Activated naive CD4-positive, alpha-beta T cell treated with anti-CD3 and anti-CD28 coated beads, Interleukin-2, amount 10 ng/mL, durations not matched to agents 7 days and 5 days (primary cell): ENCODE measurements around the gene ADAMTS8.
A peak's percentile ranks its signal among the peaks of the same experiment; 100 is the strongest.

ENCODE experiments used
- CTCF ChIA-PET: fragments of 350-600 bp; sonication (Branson Sonifier 250); formaldehyde crosslinking; loops from one replicate; lab custom pipeline; 2021; ENCODE audit warnings: antibody characterized with exemption; lab: Charles Lee
- DNase-seq: peaks from one replicate; pipeline ENCODE4 v3.0.0-alpha.2; 2020
- H3K27ac Mint-ChIP-seq: one replicate; pipeline ENCODE4 v1.8.0; 2021; ENCODE audit warnings: mild to moderate bottlenecking, moderate library complexity, mixed read lengths
- H3K27me3 Mint-ChIP-seq: one replicate; pipeline ENCODE4 v1.8.0; 2021; ENCODE audit warnings: mild to moderate bottlenecking, mixed read lengths
- H3K36me3 Mint-ChIP-seq: one replicate; pipeline ENCODE4 v1.8.0; 2021; ENCODE audit warnings: mixed read lengths
- H3K4me1 Mint-ChIP-seq: one replicate; pipeline ENCODE4 v1.8.0; 2021; ENCODE audit warnings: mixed read lengths
- H3K4me3 Mint-ChIP-seq: one replicate; pipeline ENCODE4 v1.8.0; 2021; ENCODE audit warnings: mild to moderate bottlenecking, moderate library complexity, mixed read lengths
- H3K9me3 Mint-ChIP-seq: one replicate; pipeline ENCODE4 v1.8.0; 2021; ENCODE audit warnings: mixed read lengths

Gene ADAMTS8

DNA sequence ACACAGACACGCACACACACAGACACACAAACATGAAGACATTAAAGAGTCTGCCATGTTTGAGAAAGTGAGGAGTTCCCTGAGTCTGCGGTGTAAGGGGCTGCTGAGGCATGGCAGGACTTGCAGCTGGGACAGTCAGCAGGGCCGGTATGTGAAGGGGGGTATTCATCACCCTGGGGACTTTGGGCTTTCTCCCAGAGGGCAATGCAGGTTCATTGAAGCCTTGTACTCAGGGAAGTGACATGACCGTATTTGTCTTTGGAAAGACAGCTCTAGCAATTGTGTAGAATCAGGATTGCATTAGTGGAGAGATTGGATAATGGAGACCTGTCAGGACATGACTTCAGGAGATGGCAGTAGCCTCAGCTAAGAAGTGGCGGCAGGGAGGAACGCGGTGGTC lies 9.4 kb upstream of the ADAMTS8 start:
- peaks cover 49% of the 10 kb centered on the region for H3K27me3 Mint-ChIP-seq
- CTCF ChIA-PET = interaction anchor here (1.0 to 10.3 kb wide), 3 partner anchors 194 to 423 kb away, joined by 3 to 270 read pairs (median 3); no protein-coding TSS in a partner anchor
- no peaks in the 10 kb centered on the region for H3K36me3 Mint-ChIP-seq
- DNase-seq = no peak
- H3K9me3 Mint-ChIP-seq = peaks cover 3% of the 10 kb centered on the region
- peaks cover 26% of the 10 kb centered on the region for H3K4me1 Mint-ChIP-seq
- H3K4me3 Mint-ChIP-seq = no peak overlapping the region
- no peak overlapping the region for H3K27ac Mint-ChIP-seq

DNA sequence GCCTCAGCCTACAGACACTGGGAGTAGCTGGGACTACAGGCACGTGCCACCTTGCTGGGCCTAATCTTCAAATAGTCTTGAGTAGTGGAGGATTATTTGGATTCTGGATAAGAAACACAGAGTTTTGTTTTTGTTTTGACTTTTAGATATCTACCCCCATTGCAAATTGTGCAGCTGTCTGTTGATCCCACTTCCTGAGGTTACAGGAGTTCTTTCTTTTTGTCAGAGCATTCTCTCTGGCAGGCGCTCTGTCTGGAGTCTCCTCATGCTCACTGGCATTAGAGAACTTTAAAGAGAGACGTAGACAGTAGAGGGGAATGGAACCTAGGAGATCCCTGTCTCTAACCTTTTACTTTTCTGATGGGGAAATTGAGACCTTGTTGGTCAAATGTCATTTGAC lies 7.8 kb upstream of the ADAMTS8 start:
- peaks cover under 1% of the 10 kb centered on the region for H3K9me3 Mint-ChIP-seq
- H3K4me3 Mint-ChIP-seq = no peak overlapping the region
- H3K27me3 Mint-ChIP-seq = peaks cover 45% of the 10 kb centered on the region
- H3K4me1 Mint-ChIP-seq = peaks cover 26% of the 10 kb centered on the region
- no peak overlapping the region for H3K27ac Mint-ChIP-seq
- DNase-seq = no peak
- CTCF ChIA-PET = interaction anchor here (1.7 to 10.3 kb wide), 3 partner anchors 199 to 425 kb away, joined by 5 to 270 read pairs (median 12); no protein-coding TSS in a partner anchor
- no peaks in the 10 kb centered on the region for H3K36me3 Mint-ChIP-seq

DNA sequence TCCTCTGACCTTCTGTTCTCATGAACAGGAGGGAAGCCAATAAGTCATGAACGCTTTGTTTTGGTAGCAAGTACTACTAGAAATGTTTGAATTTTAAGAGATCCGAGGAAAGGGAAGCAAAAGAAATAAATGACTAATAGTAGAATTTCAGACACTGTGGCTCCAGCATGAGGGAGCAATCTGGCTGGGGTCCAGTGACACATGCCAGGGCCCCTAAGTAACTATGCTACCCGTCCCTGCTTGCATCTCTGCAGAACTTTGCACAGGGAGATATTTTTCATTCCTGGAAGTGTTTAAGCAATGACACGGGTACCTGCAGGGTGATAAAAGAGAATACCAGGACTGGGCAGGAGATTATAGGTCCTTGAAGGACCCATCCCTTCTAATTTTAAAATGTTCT lies 7.3 kb upstream of the ADAMTS8 start:
- peaks cover 26% of the 10 kb centered on the region for H3K4me1 Mint-ChIP-seq
- no peak for DNase-seq
- CTCF ChIA-PET = interaction anchor here (1.0 to 10.3 kb wide), 11 partner anchors 11 to 455 kb away, joined by 3 to 270 read pairs (median 5); no protein-coding TSS in a partner anchor
- no peak overlapping the region for H3K27ac Mint-ChIP-seq
- peak overlapping the region; percentile 8 for H3K4me3 Mint-ChIP-seq
- peaks cover 48% of the 10 kb centered on the region for H3K27me3 Mint-ChIP-seq
- H3K9me3 Mint-ChIP-seq = no peaks in the 10 kb centered on the region
- H3K36me3 Mint-ChIP-seq = no peaks in the 10 kb centered on the region

DNA sequence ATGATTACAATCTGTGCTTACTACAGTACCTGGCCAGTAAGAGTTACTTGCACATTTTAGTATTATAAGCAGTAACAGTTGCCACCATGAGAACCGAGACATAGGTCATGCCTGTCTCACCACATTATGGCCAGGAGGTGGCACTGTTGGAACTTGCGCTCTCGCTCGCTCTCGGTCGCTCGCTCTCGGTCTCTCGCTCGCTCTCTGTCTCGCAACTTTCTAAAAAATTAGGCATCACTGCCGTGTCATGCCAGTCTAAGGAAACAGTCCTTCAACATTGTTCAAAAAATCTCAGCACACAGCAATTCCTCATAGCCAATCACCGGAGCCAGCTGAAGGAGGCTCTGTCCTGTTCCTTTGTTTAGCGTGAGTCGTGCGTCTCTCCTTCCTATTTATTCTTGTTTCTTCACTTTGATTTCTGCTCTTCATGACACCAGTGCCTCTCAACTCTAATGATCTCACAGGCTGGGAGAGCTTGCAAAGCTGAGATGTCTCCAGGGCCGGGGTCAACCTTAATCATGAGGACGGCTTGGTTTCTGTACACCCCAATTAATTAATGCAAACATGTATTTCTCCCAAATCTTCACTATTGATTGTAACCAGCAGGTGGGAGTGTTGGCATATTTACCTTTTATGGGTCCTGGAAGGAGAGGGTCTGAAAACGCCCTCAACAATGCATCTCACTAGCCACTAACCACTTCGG lies 6.3 kb upstream of the ADAMTS8 start:
- H3K27me3 Mint-ChIP-seq = peaks cover 58% of the 10 kb centered on the region
- H3K4me3 Mint-ChIP-seq = no peak overlapping the region
- no peak overlapping the region for H3K27ac Mint-ChIP-seq
- CTCF ChIA-PET = interaction anchor here (0.6 to 10.3 kb wide), 19 partner anchors 10 to 467 kb away, joined by 3 to 270 read pairs (median 4); no protein-coding TSS in a partner anchor
- H3K36me3 Mint-ChIP-seq = no peaks in the 10 kb centered on the region
- DNase-seq = peak; percentile 79
- peaks cover 24% of the 10 kb centered on the region for H3K4me1 Mint-ChIP-seq
- no peaks in the 10 kb centered on the region for H3K9me3 Mint-ChIP-seq

DNA sequence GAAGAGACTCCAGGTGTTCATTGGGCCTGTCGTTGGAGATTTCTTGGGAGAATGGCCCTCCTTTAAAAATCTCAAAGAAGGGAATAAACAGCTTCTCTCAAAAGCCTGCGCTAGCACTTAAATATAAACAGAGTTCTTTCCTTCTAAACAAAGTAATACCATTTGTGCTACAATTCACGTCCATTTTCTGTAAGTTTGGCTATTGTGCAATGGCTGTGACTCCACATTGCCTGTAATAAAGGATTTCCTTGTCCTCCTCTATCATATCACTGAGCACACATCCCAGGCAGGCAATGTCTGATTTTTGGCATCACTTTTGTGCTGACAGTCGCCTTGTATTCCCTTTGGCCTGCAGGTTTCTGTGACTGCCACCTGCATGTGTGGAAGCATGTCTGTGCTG lies 4.9 kb upstream of the ADAMTS8 start:
- no peak for DNase-seq
- Mint-ChIP-seq H3K36me3 (no peaks in the 10 kb centered on the region), H3K27ac (no peak overlapping the region), H3K27me3 (peaks cover 61% of the 10 kb centered on the region), H3K4me3 (no peak overlapping the region), H3K9me3 (no peaks in the 10 kb centered on the region), H3K4me1 (peaks cover 19% of the 10 kb centered on the region)
- CTCF ChIA-PET = interaction anchor here (0.6 to 10.3 kb wide), 11 partner anchors 9 to 462 kb away, joined by 3 to 270 read pairs (median 6); no protein-coding TSS in a partner anchor

DNA sequence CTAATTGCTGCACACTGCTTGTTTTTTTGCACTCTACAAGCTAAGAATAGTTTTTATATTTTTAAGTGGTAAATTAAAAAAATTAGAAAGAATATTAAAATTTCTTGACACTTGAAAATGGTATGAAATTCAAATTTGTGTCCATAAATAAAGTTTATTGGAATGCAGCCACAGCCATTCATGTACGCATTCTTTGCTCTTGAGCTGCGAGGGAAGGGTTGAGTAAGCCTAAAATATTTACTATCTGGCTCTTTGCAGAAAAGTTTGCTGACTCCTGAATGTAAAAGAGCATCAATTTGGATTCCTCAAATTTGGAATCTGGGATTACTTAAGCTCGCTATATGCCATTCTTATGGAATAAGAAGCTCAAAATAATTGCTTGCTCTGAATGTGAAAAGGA lies 3.4 kb upstream of the ADAMTS8 start:
- H3K27ac Mint-ChIP-seq = no peak overlapping the region
- peaks cover 2% of the 10 kb centered on the region for H3K36me3 Mint-ChIP-seq
- CTCF ChIA-PET = interaction anchor here (0.9 to 10.3 kb wide), 21 partner anchors 10 to 484 kb away, joined by 3 to 270 read pairs (median 5); partner anchors contain the start of gene SNX19
- no peak for DNase-seq
- no peak overlapping the region for H3K4me3 Mint-ChIP-seq
- H3K4me1 Mint-ChIP-seq = peaks cover 13% of the 10 kb centered on the region
- peaks cover 63% of the 10 kb centered on the region for H3K27me3 Mint-ChIP-seq
- no peaks in the 10 kb centered on the region for H3K9me3 Mint-ChIP-seq

DNA sequence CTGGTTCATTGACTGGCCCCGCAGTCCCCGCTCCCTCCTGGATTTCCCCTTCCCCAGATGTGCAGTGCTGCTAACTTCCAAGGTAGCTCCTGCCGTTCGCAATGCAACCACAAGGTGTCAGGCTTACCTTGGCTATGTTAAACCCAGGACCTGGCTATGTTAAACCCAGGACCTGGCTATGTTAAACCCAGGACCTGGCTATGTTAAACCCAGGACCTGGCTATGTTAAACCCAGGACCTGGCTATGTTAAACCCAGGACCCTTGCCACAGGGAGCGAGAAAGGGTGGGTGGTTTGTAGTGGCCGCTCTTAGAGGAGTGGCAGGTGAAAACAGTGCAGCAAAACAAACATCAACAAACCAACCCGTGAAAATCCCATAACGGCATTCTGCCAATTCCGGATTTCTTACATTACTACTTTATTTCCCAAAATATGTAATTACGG lies 2.9 kb upstream of the ADAMTS8 start:
- no peaks in the 10 kb centered on the region for H3K9me3 Mint-ChIP-seq
- DNase-seq = peak; percentile 82
- peaks cover 63% of the 10 kb centered on the region for H3K27me3 Mint-ChIP-seq
- H3K4me1 Mint-ChIP-seq = peaks cover 12% of the 10 kb centered on the region
- H3K36me3 Mint-ChIP-seq = peaks cover 2% of the 10 kb centered on the region
- CTCF ChIA-PET = interaction anchor here (0.6 to 10.3 kb wide), 23 partner anchors 10 to 485 kb away, joined by 3 to 270 read pairs (median 5); partner anchors contain the start of gene SNX19
- H3K4me3 Mint-ChIP-seq = no peak overlapping the region
- H3K27ac Mint-ChIP-seq = no peak overlapping the region

DNA sequence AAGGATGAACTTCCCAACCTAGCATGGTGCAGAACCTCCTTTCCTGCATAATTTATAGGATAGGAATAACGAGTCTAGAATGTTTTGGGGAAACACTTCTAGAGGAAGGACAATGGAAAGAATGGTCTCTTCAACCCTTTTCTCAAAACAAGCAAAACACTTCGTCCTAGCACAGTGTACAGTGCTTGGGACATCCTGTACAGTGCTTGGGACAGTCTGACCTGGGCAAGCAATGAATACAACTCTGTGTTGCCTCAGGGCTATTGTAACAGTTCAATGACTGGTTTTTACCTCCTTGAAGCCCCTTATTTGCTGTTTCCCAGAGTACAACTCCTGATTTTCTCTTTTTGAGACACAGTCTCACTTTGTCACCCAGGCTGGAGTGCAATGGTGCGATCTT lies 1.6 kb upstream of the ADAMTS8 start:
- Mint-ChIP-seq H3K4me3 (no peak overlapping the region), H3K9me3 (no peaks in the 10 kb centered on the region), H3K4me1 (peaks cover 12% of the 10 kb centered on the region), H3K27ac (no peak overlapping the region), H3K36me3 (peaks cover 2% of the 10 kb centered on the region), H3K27me3 (peaks cover 68% of the 10 kb centered on the region)
- no peak for DNase-seq
- CTCF ChIA-PET = interaction anchor here (1.2 to 10.3 kb wide), 7 partner anchors 13 to 475 kb away, joined by 3 to 270 read pairs (median 5); no protein-coding TSS in a partner anchor

DNA sequence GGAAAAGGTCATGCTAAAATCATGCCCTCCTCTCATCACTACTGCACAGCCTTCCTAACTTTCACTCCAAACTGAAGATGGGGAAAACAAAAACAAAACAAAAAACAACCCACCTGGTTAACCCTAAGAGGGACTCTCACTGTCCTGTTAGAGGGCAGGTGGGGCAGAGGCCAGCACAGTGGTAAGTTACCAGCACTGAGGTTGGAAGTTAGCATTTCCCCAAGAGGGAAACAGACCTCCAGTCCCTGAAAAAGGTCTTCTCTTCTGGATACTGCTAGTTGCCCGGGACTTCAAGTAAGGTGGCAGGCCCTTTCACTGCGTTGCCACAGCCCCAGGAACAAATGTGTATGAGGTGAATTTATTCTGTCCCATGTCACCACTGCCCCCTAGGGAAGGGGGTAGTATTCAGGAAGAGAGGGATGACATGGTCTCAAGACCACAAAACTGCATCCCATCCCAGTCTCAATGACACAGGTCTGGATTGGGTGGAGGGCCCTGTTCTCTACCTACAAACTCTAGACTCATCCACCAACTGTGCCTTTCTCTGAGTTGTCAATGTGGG lies 792 bp upstream of the ADAMTS8 start:
- H3K4me1 Mint-ChIP-seq = peaks cover 12% of the 10 kb centered on the region
- CTCF ChIA-PET = interaction anchor here (10.3 kb wide), 1 partner anchor 432 kb away, joined by 270 read pairs; no protein-coding TSS in a partner anchor
- no peak for DNase-seq
- H3K36me3 Mint-ChIP-seq = peaks cover 2% of the 10 kb centered on the region
- H3K9me3 Mint-ChIP-seq = no peaks in the 10 kb centered on the region
- H3K4me3 Mint-ChIP-seq = no peak overlapping the region
- no peak overlapping the region for H3K27ac Mint-ChIP-seq
- H3K27me3 Mint-ChIP-seq = peaks cover 76% of the 10 kb centered on the region

DNA sequence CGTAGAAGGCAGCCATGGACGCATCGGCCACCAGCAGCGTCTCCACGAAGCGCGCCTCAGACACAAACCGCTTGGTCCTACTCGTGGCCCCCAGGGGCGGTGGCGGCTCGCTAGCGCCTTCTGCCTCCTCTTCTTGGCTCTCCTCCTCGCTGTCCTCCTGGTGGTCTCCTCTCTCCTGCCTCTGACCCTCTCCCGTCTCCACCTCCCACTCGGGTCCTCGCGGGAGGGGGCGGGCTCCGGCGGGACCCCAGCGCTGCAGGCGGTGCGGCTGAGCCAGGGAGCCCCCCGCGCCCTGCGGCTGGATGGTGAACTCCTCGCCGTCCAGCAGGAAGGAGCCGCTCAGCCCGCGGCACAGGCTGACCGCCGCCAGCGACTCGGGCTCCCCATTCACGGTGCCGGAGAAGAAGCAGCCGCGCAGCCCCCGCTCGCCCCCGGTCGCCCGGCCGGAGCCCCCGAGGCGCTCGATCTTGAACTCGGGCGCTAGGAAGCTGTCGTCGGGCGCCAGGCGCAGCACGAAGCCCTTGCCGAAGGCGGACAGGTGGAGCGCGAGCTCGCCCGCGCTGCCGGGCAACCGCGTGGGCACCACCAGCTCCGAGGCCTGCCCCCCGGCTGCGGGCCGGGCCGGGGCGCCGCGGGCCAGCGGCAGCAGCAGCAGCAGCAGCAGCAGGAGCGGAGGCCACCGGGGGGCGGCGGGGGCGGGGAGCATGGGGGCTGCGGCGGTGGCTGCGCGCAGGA lies 661 bp downstream of the ADAMTS8 start:
- CTCF ChIA-PET = no interaction called here
- Mint-ChIP-seq H3K36me3 (peaks cover 2% of the 10 kb centered on the region), H3K9me3 (no peaks in the 10 kb centered on the region), H3K27me3 (peaks cover 86% of the 10 kb centered on the region), H3K27ac (no peak overlapping the region), H3K4me3 (no peak overlapping the region), H3K4me1 (peaks cover 12% of the 10 kb centered on the region)
- DNase-seq = no peak

DNA sequence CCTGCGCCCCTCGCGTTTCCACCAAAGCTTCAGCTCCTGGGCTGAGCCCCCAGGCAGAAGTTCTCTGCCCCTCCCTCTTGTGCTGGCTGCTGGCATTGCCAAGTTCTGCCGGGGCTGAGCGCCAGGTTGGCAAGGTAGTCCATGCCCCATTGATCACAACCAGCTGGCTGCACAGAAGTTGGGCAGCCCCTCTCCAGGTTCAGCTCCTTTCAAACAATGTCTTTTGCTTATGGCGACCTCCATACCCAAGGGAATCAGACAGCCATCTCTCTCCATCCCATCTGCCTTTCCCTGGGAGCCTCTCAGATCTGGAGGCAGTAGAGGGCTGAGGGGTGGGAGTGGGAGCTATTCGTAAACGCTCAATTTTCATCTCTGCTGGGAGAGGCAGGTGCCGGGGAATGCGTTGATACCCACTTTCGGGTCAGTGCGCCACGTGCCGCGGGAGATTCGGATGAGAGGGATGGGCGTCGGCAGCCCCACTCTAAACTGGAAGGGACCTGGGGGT lies 1.5 kb downstream of the ADAMTS8 start:
- peaks cover 2% of the 10 kb centered on the region for H3K36me3 Mint-ChIP-seq
- CTCF ChIA-PET = no interaction called here
- peaks cover 87% of the 10 kb centered on the region for H3K27me3 Mint-ChIP-seq
- DNase-seq = no peak
- no peak overlapping the region for H3K4me3 Mint-ChIP-seq
- no peaks in the 10 kb centered on the region for H3K9me3 Mint-ChIP-seq
- H3K4me1 Mint-ChIP-seq = peaks cover 12% of the 10 kb centered on the region
- no peak overlapping the region for H3K27ac Mint-ChIP-seq

DNA sequence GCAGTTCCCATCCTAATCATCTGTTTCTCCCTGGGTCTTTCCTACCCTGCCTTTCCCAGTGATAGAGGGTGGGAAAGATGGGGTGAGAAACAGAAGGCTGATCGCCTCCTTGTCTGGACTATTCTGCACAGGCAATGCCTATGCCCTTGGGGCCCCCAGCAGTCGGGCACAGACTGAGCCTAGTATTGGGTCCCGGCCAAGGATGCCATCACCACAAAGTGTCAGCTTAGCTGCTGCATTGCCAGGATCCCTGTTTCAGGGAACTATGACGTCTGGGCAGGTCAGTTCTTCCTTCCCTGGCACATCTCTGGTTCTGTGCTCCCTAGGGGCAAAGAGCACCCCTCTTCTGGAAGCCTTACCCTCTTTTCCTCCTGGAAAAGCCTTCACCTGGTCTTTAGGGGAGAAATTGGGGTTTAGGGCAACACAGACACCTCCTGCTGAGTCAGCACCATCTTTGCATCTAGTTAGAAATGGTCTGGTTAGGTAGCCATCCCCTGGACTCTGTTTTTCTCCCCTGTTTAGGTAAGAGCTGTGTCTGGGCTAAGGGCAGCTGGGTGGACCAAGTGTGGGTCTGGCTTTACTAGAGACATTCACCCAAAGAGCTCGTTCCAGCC lies 2.1 kb downstream of the ADAMTS8 start:
- CTCF ChIA-PET = interaction anchor here (1.4 kb wide), 1 partner anchor 468 kb away, joined by 3 read pairs; no protein-coding TSS in a partner anchor
- H3K9me3 Mint-ChIP-seq = no peaks in the 10 kb centered on the region
- H3K27ac Mint-ChIP-seq = no peak overlapping the region
- H3K4me1 Mint-ChIP-seq = peaks cover 12% of the 10 kb centered on the region
- no peak overlapping the region for H3K4me3 Mint-ChIP-seq
- peaks cover 90% of the 10 kb centered on the region for H3K27me3 Mint-ChIP-seq
- H3K36me3 Mint-ChIP-seq = peaks cover 2% of the 10 kb centered on the region
- no peak for DNase-seq

DNA sequence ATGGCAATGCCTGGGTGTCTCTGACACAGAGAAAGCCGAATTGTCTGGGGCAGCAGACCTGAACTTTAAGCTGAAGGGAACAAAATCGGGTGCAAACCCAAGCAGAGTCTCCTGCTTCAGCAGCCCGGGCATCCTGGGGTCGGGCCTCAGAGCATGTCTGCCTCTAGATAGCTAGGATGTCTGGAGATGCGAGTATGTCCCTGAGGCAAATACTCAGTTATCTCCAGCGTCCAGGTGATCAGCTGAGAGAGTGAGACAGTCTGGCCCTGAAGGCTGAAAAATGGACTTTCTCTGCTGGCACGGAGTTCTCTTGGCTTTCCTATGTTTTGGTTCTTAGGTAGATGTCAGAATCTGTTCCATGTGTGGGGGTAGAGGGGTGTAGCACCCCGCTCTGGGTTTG lies 3.3 kb downstream of the ADAMTS8 start:
- no peak overlapping the region for H3K4me3 Mint-ChIP-seq
- CTCF ChIA-PET = interaction anchor here (0.7 to 1.5 kb wide), 3 partner anchors 10 to 469 kb away, joined by 3 to 4 read pairs (median 3); no protein-coding TSS in a partner anchor
- H3K27ac Mint-ChIP-seq = no peak overlapping the region

More for the DNA sequence above, 3.3 kb downstream of the ADAMTS8 start:
- Mint-ChIP-seq H3K9me3 (no peaks in the 10 kb centered on the region), H3K4me1 (peaks cover 12% of the 10 kb centered on the region), H3K27me3 (peaks cover 90% of the 10 kb centered on the region), H3K36me3 (peaks cover 2% of the 10 kb centered on the region)
- no peak for DNase-seq
